Measurements from ENCODE around the gene GALNT7. TPM values are rescaled to one million over a fixed set of nuclear protein-coding genes. Genes with fewer than 3 reads are reported as not detected.

Gene GALNT7
- total RNA-seq, 1 donor from 2014 or later, result 6.1 TPM

DNA sequence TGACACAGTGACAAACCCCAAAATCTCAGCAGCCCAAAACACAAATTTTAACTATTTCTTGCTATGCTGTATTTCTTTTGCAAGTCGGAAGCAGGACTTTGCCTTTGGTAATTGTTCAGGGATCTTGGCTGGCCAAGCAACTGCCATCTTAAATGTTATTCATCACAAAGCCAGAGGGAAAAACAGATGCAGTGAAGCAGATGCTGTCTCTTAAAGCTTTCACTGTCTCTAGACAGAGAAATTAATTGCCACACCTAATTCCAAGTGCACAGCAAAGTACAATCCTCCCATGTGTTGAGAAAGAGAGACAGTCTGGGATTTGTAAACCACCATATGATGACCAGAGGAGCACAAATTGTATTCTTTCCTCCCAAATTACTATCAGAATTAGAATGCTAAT lies 30.0 kb upstream of the GALNT7 start:
- TF ChIP-seq, protein P1, sequence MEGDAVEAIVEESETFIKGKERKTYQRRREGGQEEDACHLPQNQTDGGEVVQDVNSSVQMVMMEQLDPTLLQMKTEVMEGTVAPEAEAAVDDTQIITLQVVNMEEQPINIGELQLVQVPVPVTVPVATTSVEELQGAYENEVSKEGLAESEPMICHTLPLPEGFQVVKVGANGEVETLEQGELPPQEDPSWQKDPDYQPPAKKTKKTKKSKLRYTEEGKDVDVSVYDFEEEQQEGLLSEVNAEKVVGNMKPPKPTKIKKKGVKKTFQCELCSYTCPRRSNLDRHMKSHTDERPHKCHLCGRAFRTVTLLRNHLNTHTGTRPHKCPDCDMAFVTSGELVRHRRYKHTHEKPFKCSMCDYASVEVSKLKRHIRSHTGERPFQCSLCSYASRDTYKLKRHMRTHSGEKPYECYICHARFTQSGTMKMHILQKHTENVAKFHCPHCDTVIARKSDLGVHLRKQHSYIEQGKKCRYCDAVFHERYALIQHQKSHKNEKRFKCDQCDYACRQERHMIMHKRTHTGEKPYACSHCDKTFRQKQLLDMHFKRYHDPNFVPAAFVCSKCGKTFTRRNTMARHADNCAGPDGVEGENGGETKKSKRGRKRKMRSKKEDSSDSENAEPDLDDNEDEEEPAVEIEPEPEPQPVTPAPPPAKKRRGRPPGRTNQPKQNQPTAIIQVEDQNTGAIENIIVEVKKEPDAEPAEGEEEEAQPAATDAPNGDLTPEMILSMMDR (IDR thresholded peaks at IDR 0.05; ENCODE audit: borderline replicate concordance), result no peak
- no peak overlapping the region for H3K27ac ChIP-seq (replicated peaks)
- no peaks in the 10 kb centered on the region for H3K9me3 ChIP-seq (replicated peaks)
- no peaks in the 10 kb centered on the region for H3K4me1 ChIP-seq
- H3K27me3 ChIP-seq (ENCODE audit: low read depth), result no peaks in the 10 kb centered on the region
- no peak for DNase-seq
- H3K36me3 ChIP-seq, result no peaks in the 10 kb centered on the region
- H3K4me3 ChIP-seq, result no peak overlapping the region
- intact Hi-C loops (cut with micrococcal nuclease), result no loop called here

GRCh38 chr4:173139561-173139960 lies 29.1 kb upstream of the GALNT7 start:
- Histone ChIP-seq H3K27me3 (ENCODE audit: low read depth) (no peaks in the 10 kb centered on the region), H3K4me1 (no peaks in the 10 kb centered on the region), H3K27ac (replicated peaks) (no peak overlapping the region), H3K4me3 (no peak overlapping the region), H3K9me3 (replicated peaks) (no peaks in the 10 kb centered on the region), H3K36me3 (no peaks in the 10 kb centered on the region)
- no peak for DNase-seq
- intact Hi-C loops (cut with micrococcal nuclease), result no loop called here
- TF ChIP-seq, protein P1 (IDR thresholded peaks at IDR 0.05; ENCODE audit: borderline replicate concordance), result no peak

GRCh38 chr4:173145131-173145530 lies 23.5 kb upstream of the GALNT7 start:
- no peaks in the 10 kb centered on the region for H3K9me3 ChIP-seq (replicated peaks)
- intact Hi-C loops (cut with micrococcal nuclease), result no loop called here
- H3K4me3 ChIP-seq, result no peak overlapping the region
- H3K27me3 ChIP-seq (ENCODE audit: low read depth), result no peaks in the 10 kb centered on the region
- H3K4me1 ChIP-seq, result no peaks in the 10 kb centered on the region
- H3K36me3 ChIP-seq, result no peaks in the 10 kb centered on the region
- no peak overlapping the region for H3K27ac ChIP-seq (replicated peaks)
- DNase-seq, result no peak
- TF ChIP-seq, protein P1 (IDR thresholded peaks at IDR 0.05; ENCODE audit: borderline replicate concordance), result no peak

DNA sequence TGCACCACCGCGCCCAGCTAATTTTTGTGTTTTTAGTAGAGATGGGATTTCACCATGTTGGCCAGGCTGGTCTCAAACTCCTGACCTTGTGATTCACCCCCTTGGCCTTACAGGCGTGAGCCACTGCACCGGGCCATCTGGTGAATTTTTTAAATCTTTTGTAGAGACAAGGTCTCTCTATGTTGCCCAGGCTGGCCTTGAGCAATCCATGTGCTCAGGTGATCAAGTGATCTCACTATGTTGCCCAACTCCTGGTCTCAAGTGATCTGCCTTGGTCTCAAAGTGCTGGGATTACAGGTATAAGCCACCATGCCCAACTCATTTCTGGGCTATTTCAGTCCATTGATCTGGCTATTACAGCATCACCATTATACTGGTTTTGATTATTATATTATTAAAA lies 22.2 kb upstream of the GALNT7 start:
- H3K27ac ChIP-seq (replicated peaks), result no peak overlapping the region
- H3K36me3 ChIP-seq, result no peaks in the 10 kb centered on the region
- no peaks in the 10 kb centered on the region for H3K27me3 ChIP-seq (ENCODE audit: low read depth)
- no peaks in the 10 kb centered on the region for H3K9me3 ChIP-seq (replicated peaks)
- H3K4me1 ChIP-seq, result no peaks in the 10 kb centered on the region
- TF ChIP-seq, protein P1 (IDR thresholded peaks at IDR 0.05; ENCODE audit: borderline replicate concordance), result no peak
- intact Hi-C loops (cut with micrococcal nuclease), result no loop called here
- no peak for DNase-seq
- no peak overlapping the region for H3K4me3 ChIP-seq

DNA sequence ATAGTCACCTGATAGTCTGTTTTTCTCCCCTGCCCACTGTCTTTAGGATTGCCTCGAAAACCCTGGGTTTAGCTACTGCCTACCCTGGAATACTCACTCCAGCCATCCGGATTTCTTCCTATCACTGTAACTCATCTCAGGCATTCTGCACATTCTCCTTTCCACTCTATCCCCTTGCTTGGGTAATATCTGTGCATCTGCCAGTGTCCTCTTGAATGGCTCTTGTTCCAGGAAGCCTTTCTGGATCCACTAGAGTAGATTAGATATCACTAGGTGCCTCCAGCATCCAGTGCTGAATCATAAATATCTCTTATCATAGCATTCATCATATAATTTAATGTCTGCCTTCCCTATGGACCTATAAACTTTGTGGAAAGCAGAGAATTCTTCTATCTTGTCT lies 17.1 kb upstream of the GALNT7 start:
- Histone ChIP-seq H3K9me3 (replicated peaks) (no peaks in the 10 kb centered on the region), H3K4me3 (no peak overlapping the region), H3K27ac (replicated peaks) (no peak overlapping the region), H3K27me3 (ENCODE audit: low read depth) (no peaks in the 10 kb centered on the region), H3K36me3 (no peaks in the 10 kb centered on the region), H3K4me1 (no peaks in the 10 kb centered on the region)
- no peak for DNase-seq
- intact Hi-C loops (cut with micrococcal nuclease), result no loop called here
- TF ChIP-seq, protein P1 (IDR thresholded peaks at IDR 0.05; ENCODE audit: borderline replicate concordance), result no peak

- no peaks in the 10 kb centered on the region for H3K4me1 ChIP-seq
- TF ChIP-seq, protein P1 (IDR thresholded peaks at IDR 0.05; ENCODE audit: borderline replicate concordance), result no peak
- H3K9me3 ChIP-seq (replicated peaks), result no peaks in the 10 kb centered on the region
- no peak for DNase-seq
- intact Hi-C loops (cut with micrococcal nuclease), result no loop called here
- H3K27ac ChIP-seq (replicated peaks), result no peak overlapping the region
- no peaks in the 10 kb centered on the region for H3K27me3 ChIP-seq (ENCODE audit: low read depth)
- H3K36me3 ChIP-seq, result no peaks in the 10 kb centered on the region
- H3K4me3 ChIP-seq, result no peak overlapping the region
Observed at GRCh38 chr4:173152104-173152503, 16.5 kb upstream of the GALNT7 start.
